Dedifferentiated amniotic fluid mesenchymal stem cell (primary cell): Measurements from ENCODE around the gene GLT8D2.

Experiments used
- DNase-seq: peaks from one replicate; pipeline ENCODE4 v3.0.0-alpha.2; 2016; ENCODE audit errors: extremely low spot score

Gene GLT8D2

DNA sequence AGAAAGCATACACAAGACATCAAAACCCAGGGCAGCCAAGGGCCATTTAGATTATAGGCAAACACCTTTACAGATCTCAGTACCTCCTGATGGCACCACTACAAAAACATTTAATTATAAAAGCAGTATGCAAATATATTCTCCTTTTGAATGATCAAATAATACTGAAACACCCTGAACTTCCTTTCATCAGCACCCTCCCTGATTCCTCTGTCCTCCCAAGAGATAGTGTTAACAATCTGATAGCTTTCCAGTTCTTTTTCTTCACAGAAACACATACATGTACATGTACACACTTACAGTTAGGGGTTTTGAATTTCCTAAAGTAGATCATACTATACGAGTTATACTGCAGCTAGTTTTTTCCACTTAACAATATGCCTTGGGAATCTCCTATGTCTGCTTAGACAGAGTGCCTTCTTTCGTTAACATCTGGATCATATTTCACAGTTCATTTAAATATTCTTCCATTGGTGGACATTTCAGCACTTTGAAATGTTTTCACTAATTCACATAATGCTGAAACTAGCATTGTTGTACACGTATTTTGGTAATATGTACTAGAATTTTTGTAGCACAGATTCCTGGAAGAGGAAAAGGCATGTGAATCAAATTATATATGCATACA lies 49.1 kb downstream of the GLT8D2 start:
- no peak for DNase-seq

DNA sequence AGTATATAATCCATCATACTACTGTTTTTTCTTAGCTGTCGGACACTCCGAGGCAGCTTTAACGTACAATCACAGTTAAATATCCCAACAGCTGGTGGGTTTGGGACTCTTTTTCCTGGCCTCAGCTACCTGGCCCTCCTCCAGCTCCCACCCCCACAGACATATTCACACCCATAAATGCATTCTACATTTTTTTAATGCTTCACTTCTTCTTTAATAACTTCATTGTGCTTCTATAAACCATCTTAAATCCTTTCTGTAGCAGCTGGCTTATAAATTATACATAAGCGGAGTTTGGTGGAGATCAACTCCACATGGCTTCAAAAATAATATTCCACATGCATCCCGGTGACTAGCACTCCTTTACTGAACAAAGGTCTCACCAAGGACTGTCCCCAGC lies 51.0 kb downstream of the GLT8D2 start:
- DNase-seq, result no peak

DNA sequence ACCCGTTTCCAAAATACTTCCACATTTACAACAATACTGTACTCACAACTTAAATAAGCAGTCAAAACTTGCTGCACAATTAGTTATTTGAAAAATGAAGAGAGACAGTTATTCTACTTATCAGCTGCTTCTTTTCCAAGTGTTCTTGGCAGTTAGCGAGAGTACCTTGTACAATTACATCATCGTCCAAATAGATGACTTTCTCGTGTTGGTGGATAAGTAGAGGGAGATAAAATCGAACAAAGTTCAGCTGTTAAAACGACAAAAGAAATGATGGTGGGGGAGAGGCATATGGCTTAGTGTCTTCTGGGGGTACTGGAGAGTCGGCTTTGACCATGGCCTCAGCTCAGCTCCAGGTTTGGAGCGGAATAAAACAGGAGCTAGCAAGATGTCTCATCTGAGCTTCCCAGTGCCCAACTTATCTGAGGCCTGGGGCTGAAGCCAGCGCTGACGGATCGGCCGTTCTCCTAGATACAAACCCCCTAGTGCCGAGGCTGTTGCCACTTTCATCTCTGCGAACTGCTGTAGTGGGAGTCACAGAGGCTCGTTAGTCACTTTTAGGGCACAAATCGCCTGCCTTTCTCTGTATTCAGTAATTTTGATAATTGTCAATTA lies 52.6 kb downstream of the GLT8D2 start:
- no peak for DNase-seq

DNA sequence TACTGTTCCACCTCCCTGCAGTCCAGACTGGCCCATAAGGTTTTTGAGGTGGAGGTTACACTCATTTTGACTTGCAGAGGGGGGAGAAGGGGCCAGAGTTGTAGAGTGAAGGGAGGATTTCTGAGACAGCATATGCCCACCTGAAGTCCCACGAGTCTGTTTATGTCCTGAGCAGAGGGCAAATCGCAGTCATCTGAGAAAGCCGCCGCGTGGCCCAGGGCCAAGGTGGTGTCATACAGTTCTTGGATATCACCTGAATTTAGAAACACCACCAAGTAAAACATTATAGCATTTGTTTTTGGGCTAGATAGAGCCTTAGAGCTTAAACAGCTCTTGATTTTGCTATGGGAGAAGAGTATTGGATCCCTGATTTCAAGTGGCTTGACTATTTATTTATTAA lies 53.4 kb downstream of the GLT8D2 start:
- no peak for DNase-seq

DNA sequence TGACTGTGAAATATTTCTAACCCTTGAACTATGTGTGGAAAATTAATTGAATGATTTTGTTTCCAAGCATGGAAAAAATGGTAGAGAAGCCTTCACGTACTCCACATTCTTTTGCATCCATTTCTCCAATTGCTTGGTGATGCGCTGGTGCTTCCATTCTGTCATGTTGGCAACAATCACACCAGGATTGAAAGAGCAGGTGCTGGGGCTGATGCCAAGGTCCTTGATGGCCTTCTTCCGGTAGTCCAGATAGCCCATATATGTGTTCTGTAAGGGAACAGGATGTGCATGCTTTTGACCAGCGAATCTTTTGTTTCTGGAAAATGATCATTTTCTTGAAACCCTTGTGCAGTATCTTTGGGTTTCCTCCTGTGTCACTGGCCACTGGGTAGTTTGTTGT lies 55.8 kb downstream of the GLT8D2 start:
- no peak for DNase-seq

DNA sequence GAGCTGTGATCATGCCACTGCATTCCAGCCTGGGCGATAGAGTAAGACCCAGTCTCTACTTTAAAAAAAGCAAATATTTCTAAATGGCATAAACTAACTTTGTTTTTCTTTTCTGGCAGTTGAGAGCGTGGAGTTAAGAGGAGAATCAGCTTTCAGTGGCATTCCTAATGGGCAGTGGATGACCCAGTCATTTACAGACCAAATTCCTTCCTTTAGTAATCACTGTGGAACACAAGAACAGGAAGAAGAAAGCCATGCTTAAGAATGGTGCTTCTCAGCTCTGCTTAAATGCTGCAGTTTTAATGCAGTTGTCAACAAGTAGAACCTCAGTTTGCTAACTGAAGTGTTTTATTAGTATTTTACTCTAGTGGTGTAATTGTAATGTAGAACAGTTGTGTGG lies 63.2 kb downstream of the GLT8D2 start:
- peak; percentile 82 for DNase-seq

DNA sequence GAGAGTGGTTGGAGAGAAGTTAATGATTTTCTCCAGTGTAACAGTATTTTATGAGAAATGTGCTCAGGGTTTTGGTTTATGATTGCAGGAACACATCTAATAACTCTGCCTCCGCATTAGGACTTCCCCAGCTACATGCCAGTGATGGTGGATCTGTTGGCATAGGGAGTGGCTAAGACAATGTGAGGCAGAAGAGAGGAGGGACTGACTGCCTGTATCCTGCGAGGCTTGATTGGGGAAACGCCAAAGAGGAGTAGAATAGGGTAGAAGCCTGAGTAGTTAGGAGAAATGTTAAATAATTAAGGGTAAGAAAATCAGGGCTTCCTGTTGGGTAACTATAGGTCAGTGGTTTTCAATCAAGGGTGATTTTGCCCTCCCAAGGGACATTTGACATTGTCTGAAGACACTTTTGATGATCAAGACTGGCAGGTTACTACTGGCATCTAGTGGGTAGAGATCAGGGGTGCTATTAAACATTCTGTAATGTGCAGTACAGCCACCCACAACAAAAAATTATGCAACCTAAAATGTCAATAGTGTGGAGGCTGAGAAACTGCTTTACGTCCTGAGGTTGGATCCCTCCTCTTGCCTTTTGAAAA lies 71.5 kb downstream of the GLT8D2 start:
- DNase-seq, result no peak

DNA sequence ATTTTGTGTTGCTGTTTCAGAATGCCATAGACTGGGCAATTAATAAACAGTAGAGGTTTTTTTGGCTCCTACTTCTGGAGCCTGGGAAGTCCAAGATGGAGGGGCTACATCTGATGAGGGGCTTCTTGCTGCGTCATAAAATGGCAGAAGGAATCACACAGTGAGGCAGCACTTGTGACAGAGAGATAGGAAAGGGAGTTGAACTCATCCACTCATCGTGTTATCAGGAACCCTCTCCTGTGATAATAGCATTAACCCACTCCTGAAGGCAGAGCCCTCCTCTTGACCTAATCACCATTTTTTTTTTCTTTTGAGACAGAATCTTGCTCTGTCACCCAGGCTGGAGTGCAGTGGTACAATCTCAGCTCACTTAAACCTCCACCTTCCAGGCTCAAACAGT lies 74.6 kb downstream of the GLT8D2 start:
- no peak for DNase-seq

DNA sequence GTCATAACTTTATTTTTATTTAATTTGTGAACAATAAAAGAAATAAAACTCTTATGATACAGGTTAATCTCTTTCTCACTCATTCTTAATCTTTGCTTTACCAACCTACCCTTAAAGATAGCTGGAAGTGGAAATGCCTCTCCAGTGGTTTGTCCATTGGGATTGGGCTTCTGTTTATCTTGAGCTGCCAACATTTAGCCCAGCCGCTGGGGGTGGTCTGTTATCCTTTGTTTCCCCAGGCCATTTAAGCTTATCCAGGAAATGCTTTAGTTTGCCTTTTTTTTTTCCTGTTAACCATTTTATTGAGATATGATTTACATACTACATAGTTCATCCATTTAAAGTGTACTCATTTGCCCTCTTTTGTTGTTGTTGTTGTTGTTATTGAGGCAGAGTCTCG lies 76.1 kb downstream of the GLT8D2 start:
- DNase-seq, result no peak

DNA sequence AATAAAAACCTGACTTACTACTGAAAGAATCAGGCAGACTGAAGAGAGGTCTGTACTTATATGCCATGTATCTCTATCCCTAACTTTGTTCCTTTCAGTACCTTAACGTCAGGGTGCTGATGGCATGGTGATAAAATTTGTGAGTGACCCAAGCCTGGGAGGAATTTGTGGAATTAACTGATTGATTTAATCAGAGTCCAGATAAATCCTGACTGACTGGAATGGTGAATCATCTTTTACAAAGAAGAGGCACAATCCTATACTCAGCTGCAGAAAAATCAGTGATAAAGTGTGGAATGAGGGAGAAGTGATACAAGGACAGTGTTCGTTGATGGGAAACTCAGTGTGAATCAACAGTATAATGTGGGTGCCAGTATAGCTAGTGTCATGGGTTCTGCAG lies 80.6 kb downstream of the GLT8D2 start:
- DNase-seq, result no peak

DNA sequence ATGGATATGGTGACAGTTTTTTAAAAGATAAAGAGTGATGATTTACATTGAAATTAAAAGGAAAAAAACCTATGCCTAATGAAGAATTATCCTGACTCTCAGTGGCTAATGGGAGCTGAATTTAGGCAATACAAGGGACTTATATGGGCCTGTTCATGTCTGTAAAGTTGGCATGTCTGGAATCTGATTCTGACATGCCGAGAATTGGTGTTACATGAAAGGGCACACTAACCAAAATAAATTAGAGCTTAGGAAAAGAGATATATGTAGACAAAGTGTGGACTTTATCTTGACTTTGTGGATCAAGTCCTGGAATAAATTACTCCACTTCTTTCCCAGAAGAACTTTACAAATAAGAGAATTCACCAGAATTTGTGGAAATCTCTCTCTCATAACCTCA lies 83.3 kb downstream of the GLT8D2 start:
- DNase-seq, result no peak

DNA sequence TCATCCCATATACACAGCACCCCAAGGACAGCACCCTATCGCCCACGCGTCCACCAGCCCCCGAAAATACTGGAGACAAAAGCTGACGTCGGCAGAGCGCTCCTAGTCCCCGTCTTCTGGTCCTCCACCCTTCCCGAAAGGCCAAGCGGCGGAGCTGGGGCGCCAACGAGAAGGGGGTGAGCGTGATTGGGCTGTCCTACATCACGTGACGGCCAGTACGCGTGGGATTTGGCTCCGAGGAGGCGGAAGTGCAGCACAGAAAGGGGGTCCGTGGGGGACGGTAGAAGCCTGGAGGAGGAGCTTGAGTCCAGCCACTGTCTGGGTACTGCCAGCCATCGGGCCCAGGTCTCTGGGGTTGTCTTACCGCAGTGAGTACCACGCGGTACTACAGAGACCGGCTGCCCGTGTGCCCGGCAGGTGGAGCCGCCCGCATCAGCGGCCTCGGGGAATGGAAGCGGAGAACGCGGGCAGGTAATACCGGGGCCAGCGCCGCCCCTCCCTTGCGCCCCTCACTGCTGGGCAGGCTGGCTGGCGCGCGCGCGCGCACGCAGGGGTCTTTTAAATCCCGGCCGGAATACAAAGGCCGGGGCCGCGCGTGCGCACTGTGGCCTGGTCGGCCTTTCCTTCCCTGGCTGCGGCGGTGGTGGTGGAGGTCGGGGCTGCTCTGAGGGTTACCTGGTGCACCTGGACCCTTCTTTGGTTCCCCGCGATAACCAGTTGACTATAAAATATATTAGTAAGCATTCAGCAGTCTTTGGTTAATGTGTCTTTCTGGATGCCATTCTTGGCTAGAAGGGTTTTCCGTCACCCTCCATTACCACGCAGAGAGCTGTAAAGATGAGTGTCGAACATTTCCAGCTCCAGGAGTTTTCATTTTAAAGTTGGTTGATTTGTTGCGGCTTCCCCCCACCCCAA lies 84.1 kb downstream of the GLT8D2 start, which contains the start of gene TDG:
Gene TDG, plus strand, starts transcription at position 283 of the 915 bp plus-strand sequence. Its CDS starts 166 bp downstream, at position 449.
- peak; percentile 99 for DNase-seq

DNA sequence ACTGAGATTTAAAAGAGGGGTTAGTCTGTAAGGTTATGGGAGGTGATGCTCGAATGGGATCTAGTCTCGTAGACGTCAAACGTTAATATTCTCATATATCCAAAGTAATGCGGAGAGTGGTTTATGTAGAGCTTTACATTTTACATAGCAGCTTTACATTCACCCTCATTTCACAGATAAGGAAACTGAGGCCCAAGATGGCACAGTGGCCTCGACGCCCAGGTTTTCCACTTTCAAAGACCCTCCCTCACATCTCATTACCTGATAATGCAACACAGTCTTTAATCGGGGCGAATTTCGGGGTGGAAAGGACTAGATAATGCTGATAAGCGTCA lies 84.8 kb downstream of the GLT8D2 start:
- DNase-seq, result no peak

DNA sequence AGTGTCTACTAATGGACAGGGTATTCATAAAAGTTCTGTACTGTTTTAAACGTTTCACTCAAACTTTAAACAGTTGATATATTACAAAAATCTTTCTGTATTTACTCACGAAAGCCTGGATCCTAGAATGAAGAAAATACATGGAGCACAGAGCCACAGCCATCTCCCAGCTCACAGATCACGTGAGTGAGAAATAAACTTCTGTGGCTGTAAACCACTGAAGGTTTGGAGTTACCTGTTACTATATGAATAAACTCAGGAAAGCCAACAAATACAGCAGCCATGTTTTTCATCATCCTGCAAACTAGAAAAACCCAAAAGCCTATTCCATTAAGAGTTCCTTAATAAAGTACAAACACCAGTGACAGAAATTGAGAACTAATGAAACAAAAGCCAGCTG lies 85.2 kb downstream of the GLT8D2 start:
- no peak for DNase-seq

DNA sequence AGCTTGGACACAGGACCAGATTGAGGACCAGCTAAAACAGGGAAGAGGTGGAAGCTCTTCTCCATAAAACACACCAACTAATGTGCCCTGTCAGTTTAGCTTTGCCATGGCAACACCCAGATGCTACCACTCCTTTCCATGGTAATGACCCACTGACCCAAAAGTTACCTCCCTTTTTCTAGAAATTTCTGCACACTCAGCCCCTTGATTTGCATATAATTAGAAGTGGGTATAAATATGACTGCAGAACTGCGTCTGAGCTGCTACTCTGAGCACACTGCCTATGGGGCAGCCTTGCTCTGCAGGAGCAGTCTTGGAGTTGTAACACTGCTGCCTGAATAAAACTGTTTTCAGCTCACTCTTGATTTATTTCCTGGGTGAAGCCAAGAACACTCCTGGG lies 87.5 kb downstream of the GLT8D2 start:
- DNase-seq, result no peak

DNA sequence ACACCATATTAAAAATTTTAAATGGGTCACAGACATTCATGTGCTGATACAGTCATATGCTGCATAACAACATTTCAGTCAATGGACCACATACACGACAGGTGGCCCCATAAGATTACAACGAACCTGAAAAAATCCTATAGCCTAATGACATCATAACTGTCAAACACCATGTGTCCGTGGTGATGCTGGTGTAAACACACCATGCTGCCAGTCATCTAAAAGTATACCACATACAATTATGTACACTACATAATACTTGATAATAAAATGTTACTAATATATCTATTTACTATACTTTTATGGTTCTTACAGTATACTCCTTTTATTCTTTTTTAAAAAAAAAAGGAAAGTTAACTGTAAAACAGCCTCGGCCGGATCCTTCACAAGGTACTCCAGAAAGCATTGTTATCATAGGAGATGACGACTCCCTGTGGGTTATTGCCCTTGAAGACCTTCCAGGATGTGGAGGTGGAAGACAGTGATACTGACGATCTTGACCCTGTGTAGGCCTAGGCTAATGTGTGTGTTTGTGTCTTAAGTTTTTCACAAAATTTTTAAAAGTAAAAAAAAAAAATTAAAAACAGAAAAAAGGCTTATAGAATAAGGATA lies 89.3 kb downstream of the GLT8D2 start:
- no peak for DNase-seq

DNA sequence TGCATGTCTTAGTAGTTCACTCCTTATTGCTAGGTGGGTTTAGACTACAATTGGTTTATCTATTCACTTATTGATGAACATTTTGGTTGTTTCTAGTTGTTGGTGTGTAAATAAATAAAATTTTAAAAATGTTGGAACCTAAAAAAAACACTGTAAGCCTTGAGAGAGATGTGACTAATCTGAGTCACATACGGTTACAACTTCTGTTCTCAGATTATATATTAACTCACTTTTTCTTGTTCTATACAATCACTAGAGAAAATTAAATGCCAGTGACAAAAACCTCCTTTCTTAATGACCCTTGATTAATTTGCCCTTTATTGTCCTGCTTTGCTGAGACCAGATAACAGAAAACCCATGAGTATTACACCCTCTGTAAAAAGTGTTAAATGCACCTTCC lies 91.4 kb downstream of the GLT8D2 start:
- no peak for DNase-seq

DNA sequence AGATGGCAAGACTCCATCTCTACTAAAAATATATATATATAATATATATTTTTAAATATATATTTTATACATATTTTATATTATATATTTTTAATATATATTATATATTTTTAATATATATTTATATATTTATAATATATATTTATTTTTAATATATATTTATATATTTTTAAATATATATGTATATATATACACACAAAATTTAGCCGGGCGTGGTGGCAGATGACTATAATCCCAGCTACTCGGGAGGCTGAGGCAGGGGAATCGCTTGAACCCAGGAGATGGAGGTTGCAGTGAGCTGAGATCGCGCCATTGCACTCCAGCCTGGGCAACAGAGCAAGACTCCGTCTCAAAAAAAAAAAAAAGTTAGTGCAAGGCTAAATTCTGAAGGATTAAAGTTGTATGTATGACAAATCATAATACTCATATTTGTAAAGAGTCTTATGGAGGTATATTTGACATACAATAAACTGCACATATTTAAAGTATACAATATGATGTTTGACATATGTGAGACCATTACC lies 92.1 kb downstream of the GLT8D2 start:
- DNase-seq, result no peak

DNA sequence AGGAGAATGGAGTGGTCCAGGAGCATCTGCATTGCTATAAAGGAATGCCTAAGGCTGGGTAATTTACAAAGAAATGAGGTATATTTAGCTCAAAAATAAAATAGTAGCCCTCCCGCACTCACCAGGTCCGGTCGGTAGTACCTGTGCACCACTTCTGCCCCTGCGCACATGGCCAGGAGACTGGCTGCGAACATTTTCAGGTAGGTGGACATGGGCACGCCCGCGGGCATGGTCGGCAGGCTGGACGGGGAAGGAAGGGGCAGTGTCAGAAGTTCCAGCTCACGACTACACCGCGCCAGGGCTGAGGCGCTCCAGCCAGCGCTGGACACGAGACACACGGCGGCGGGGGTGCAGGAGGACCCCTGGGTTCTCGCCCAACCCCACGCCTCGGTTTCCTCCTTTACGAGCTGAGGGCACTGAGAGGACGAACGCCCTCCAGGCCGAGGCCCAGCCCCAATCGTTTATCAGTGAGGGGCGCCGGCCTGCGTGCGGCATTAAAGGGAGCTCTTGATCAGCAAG lies 93.4 kb downstream of the GLT8D2 start:
- DNase-seq, result no peak

DNA sequence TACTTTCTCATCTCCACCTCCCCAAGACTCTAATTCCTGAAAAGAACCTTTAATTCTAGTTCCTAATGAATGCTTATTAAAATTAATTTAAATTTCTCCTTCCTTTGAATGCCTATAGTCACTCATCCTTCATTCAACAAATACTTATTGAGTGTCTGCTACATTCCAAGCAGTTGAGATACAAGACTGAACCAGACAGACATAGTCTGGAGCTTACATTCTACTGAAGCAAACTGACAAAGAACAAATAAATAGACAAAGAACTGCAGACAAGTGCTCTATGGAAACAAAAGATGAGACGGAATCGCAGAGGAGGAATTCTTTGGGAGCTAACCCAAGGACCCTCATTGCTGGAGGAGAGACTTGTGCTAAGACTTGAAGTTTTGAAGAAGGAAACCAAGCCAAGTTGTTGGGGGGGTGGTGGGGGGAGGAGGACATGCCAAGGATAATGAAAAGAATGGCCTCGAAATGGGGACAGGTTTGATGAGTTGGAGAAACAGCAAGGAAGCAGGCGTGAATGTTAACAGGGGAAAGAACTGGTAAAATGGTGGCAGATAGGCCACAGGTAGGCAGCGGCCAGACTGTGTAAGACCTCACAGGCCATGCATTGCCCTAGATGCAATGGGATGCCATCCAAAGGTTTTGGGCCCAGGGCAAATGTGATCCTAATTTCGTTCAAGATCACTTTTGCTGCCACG lies 94.0 kb downstream of the GLT8D2 start:
- DNase-seq, result no peak

DNA sequence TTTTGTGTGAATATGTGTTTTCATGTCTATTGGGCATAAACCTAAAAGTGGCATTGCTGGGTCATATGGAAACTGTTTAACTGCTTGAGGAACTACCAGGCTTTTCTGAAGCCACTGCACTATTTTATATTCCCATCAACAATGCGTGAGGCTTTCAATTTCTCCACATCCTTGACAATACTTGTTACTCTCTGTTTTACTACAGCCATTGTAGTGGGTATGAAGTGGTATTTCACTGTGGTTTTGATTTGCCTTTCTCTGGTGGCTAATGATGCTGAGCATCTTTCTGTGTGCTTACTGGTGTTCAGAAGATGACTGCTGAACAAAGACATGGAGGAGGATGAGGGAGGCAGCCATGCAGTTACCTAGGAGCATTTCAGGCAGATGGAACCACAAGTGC lies 97.5 kb downstream of the GLT8D2 start:
- DNase-seq, result no peak
